GM21576 (cell line): ENCODE data around the gene CD248.
"Not testable (repeated sequence)": the region's sequence is repeated elsewhere in the genome, so short reads cannot be mapped to it uniquely, and the experiment has no call there.

Source experiments
- ATAC-seq: cut with Tn5 transposase; IDR thresholded peaks from one replicate; pipeline ENCODE4 v1.9.1; 2021; ENCODE audit warnings: mild to moderate bottlenecking, moderate library complexity; ENCODE audit not compliant: unreplicated experiment

Gene CD248

GRCh38 chr11:66277064-66277463, 39.8 kb downstream of the CD248 start:
- ATAC-seq: not testable (repeated sequence)

GRCh38 chr11:66276619-66277018, 40.2 kb downstream of the CD248 start:
- ATAC-seq: not testable (repeated sequence)

GRCh38 chr11:66275984-66276612, 40.7 kb downstream of the CD248 start:
- no peak for ATAC-seq

- no peak for ATAC-seq
These were observed 41.4 kb downstream of the CD248 start for GRCh38 chr11:66275396-66275795.

GRCh38 chr11:66274219-66274618, 42.6 kb downstream of the CD248 start:
- ATAC-seq: no peak

GRCh38 chr11:66272596-66272995, 44.2 kb downstream of the CD248 start:
- no peak for ATAC-seq

GRCh38 chr11:66271816-66272215, 45.0 kb downstream of the CD248 start:
- no peak for ATAC-seq

- no peak for ATAC-seq
These were observed 47.6 kb downstream of the CD248 start for GRCh38 chr11:66268952-66269905.

- ATAC-seq: peak; percentile 70
These were observed 48.4 kb downstream of the CD248 start, which contains the start of gene RAB1B for GRCh38 chr11:66268244-66268951. Gene RAB1B (plus strand): TSS chr11:66268639. CDS start chr11:66268680, 41 bp downstream.

- ATAC-seq: peak; percentile 37
These were observed 49.2 kb downstream of the CD248 start for GRCh38 chr11:66267379-66268243.

- no peak for ATAC-seq
These were observed 49.8 kb downstream of the CD248 start for GRCh38 chr11:66267039-66267378.

- no peak for ATAC-seq
These were observed 50.3 kb downstream of the CD248 start for GRCh38 chr11:66266378-66267038.

GRCh38 chr11:66265531-66266377, 51.1 kb downstream of the CD248 start:
- ATAC-seq: no peak

- ATAC-seq: no peak
These were observed 51.9 kb downstream of the CD248 start for GRCh38 chr11:66264914-66265313.
